Body of pancreas (tissue), 4 donors: ENCODE results near the gene CDK14. TPM values are rescaled to one million over a fixed set of nuclear protein-coding genes. Genes with fewer than 3 reads are reported as not detected.
"Not testable (repeated sequence)": the region's sequence is repeated elsewhere in the genome, so short reads cannot be mapped to it uniquely, and the experiment has no call there.

Source experiments
- ATAC-seq: fragments of 150-250 bp; one replicate; pipeline ENCODE4 v1.9.1; 2016
- DNase-seq, 4 donors: peaks; one replicate each; pipeline ENCODE4 v3.0.0-alpha.2; 2019
- H3K27ac ChIP-seq, 4 donors: fragments of 200-600 bp; sonication (generic); 1 replicate in 3 of 4; 2 replicates in 1 of 4; pipeline versions ENCODE4 v1.5.1 to v1.6.1; 2016 to 2019; ENCODE audit warnings: mild to moderate bottlenecking in 1 of 4, mixed read lengths in 1 of 4, moderate library complexity in 1 of 4
- H3K27me3 ChIP-seq, 2 donors: fragments of 200-600 bp; sonication (generic); one replicate each; pipeline ENCODE4 v1.6.0; 2016; ENCODE audit warnings: mild to moderate bottlenecking in 1 of 2
- H3K36me3 ChIP-seq, 2 donors: fragments of 200-600 bp; sonication (generic); replicated peaks in 1 of 2; 2 replicates each; pipeline ENCODE4 v1.5.1; 2016; ENCODE audit warnings: low read depth in 2 of 2; ENCODE audit not compliant: insufficient read depth in 1 of 2
- H3K4me1 ChIP-seq: fragments of 200-600 bp; sonication (generic); one replicate; pipeline ENCODE4 v1.6.0; 2016
- H3K4me3 ChIP-seq, 2 donors: fragments of 200-600 bp; sonication (generic); 1 replicate in 1 of 2; 2 replicates in 1 of 2; pipeline ENCODE4 v1.5.1; 2016 to 2019
- H3K9me3 ChIP-seq, 3 donors: fragments of 200-600 bp; sonication (generic); 1 replicate in 2 of 3; 2 replicates in 1 of 3; pipeline ENCODE4 v1.5.1; 2016
- POLR2A ChIP-seq, 3 donors: fragments of 450-650 bp; IDR thresholded peaks; one replicate each; pipeline ENCODE4 v1.6.1; 2016; ENCODE audit warnings: antibody characterized with exemption in 3 of 3, mild to moderate bottlenecking in 2 of 3
- WGBS, 2 donors: methylation state at CpG; one replicate each; pipeline ENCODE4 v1.1.5; 2017; 5-methylcytosine and 5-hydroxymethylcytosine counted together
- intact Hi-C: fragments of 100-400 bp; cut with DNase I; formaldehyde crosslinking; loops from one replicate; pipeline ENCODE4 v1.15.1; 2023
- total RNA-seq, 2 donors: library from RNA; depleted of rRNA; stranded (reverse); fragments of >200 nt; gene quantifications; one replicate each; pipeline ENCODE4 v1.1.0, GENCODE V29; 2016
- TF ChIP-seq, protein P1 (sequence below), 7 experiments: fragments of 450-650 bp in 4 of 7; fragments of 200-600 bp in 3 of 7; sonication (generic) in 3 of 7; IDR thresholded peaks; one replicate each; pipeline ENCODE4 v1.5.1; 2016 to 2019; ENCODE audit warnings: antibody characterized with exemption in 7 of 7

The CDK14 gene
- total RNA-seq, 2 donors from 2014 or later = 21.8 to 35.6 TPM

DNA sequence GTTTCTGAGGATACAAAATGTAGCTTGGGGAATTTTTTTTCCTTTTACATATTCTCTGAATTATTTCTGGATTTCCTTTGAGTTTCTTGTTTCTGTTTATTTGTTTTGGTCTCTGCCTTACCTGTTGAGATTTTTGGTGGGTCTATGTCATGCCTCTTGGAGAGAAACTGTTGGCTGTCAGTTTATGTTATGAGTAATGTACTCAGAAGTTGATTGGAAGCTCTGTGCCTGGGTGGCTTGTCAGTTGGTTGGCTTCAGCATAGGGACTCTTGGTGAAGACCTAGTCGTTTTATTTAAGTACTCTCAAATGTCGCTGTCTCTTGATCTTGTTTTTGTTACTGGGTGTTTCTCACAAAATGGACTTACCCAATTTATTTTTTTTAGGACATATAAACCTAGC lies 132.4 kb downstream of the CDK14 start:
- H3K4me3 ChIP-seq = no peak overlapping the region
- H3K9me3 ChIP-seq = no peaks in the 10 kb centered on the region
- ATAC-seq (peak; percentile 48), DNase-seq (no peak)
- TF ChIP-seq, protein P1, sequence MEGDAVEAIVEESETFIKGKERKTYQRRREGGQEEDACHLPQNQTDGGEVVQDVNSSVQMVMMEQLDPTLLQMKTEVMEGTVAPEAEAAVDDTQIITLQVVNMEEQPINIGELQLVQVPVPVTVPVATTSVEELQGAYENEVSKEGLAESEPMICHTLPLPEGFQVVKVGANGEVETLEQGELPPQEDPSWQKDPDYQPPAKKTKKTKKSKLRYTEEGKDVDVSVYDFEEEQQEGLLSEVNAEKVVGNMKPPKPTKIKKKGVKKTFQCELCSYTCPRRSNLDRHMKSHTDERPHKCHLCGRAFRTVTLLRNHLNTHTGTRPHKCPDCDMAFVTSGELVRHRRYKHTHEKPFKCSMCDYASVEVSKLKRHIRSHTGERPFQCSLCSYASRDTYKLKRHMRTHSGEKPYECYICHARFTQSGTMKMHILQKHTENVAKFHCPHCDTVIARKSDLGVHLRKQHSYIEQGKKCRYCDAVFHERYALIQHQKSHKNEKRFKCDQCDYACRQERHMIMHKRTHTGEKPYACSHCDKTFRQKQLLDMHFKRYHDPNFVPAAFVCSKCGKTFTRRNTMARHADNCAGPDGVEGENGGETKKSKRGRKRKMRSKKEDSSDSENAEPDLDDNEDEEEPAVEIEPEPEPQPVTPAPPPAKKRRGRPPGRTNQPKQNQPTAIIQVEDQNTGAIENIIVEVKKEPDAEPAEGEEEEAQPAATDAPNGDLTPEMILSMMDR (IDR thresholded peaks at IDR 0.05) = no peak
- TF ChIP-seq POLR2A (IDR thresholded peaks at IDR 0.05) = no peak
- H3K27me3 ChIP-seq = no peaks in the 10 kb centered on the region
- intact Hi-C loops = no loop called here
- 74 to 85% methylated on average over 2 of the region's 2 CpGs for WGBS, 2 donors
- H3K36me3 ChIP-seq = no peaks in the 10 kb centered on the region
- peak overlapping the region in 3 of 4 donors; percentile 1 to 90 (median 19) for H3K27ac ChIP-seq
- H3K4me1 ChIP-seq = peaks cover 51% of the 10 kb centered on the region

DNA sequence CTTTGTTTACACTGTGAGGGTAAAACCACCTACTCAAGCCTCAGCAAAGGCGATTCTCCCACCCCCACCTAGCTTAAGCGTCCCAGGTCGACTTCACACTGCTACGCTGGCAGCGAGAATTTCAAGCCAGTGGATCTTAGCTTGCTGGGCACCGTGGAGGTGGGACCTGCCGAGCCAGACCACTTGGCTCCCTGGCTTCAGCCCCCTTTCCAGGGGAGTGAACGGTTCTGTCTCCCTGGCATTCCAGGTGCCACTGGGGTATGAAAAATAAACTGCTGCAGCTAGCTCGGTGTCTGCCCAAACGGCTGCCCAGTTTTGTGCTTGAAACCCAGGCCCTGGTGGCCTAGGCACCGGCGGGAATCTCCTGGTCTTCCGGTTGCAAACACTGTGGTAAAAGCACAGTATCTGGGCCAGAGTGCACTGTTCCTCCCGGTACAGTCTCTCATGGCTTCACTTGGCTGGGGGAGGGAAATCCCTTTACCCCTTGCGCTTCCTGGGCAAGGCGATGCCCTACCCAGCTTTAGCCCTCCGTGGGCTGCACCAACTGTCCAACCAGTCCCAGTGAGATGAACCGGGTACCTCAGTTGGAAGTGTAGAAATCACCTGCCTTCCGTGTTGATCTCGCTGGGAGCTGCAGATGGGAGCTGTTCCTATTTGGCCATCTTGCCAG lies 139.6 kb downstream of the CDK14 start:
- intact Hi-C loops, H3K4me3 ChIP-seq, H3K27me3 ChIP-seq, DNase-seq, H3K4me1 ChIP-seq, H3K36me3 ChIP-seq, ATAC-seq, H3K9me3 ChIP-seq, H3K27ac ChIP-seq: not testable (repeated sequence)
- 92 to 95% methylated on average over 16 to 20 of the region's 20 CpGs for WGBS, 2 donors

DNA sequence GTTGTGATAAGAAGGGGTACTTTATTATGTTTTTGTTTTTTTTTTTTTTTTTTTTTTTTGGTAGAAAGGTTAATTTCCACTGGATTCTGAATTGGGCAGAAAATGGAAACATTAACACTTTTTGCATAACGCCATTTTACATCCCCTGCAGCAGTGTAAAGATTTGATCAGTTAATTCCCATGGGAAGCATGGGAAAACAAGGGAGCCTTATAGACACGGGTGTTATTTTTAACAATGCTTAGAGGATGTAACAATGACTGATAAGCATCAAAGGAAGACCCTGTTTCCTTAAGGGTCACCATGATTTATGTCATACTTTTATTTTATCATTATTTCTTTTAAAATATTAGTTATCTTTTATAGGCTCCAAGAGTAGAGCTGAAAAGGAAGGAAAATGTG lies 140.2 kb downstream of the CDK14 start:
- no peak for TF ChIP-seq POLR2A (IDR thresholded peaks at IDR 0.05)
- TF ChIP-seq, protein P1 (IDR thresholded peaks at IDR 0.05) = no peak
- DNase-seq (no peak), ATAC-seq (no peak)
- H3K27ac ChIP-seq = no peak overlapping the region
- no peaks in the 10 kb centered on the region for H3K27me3 ChIP-seq
- intact Hi-C loops = no loop called here
- WGBS, 2 donors = 88 to 90% methylated on average over 2 of the region's 2 CpGs
- no peaks in the 10 kb centered on the region for H3K9me3 ChIP-seq
- H3K4me1 ChIP-seq = peaks cover 2% of the 10 kb centered on the region
- H3K36me3 ChIP-seq = no peaks in the 10 kb centered on the region
- no peak overlapping the region for H3K4me3 ChIP-seq

DNA sequence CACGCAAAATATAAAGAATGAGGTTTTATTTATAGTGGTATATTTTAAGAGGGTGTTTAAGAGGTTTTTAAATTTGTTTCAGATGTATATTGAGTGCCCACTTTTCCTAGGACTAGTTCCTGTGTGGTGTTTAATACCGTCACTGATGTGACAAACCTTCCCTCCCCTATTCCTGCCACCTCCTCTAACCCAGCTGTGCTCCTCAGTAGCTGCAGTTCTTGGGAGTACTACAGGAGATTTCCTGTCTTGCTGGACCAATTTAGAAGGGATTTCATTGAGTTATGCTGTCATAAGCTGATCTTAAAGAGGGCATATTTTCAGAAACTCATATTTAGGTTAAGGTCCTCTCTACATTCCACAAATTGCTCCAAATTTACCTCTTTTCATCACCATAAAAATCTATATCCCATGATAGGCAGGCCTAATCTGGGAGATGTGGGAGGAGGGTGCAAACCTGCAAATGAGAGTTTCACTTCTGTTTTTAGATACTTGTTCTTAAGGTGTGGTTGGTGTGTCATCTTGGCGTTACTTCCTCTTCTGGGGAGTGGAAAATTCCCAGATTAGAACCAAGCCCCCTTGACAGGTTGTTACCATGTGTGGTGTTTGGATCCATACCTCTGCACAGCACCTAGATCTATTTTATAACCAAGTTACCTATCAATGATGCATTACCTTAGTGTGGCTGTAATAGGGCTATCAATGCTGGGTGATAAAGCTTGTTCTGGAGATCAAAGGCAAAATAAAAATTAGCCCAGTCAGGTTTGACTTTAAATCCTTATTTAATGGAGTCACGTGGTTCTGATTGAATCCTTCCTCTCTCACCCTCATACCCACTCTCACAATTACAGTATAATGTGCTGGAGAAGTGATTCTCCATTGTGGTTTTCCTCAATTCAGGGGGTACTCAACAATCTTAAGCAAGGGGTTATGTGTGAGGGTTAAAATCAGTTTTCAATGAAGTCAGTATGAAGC lies 141.1 kb downstream of the CDK14 start:
- no peak overlapping the region for H3K27ac ChIP-seq
- ATAC-seq (no peak), DNase-seq (no peak)
- no peaks in the 10 kb centered on the region for H3K27me3 ChIP-seq
- intact Hi-C loops = no loop called here
- WGBS, 2 donors = 79 to 84% methylated on average over 4 of the region's 4 CpGs
- peaks cover 7% of the 10 kb centered on the region for H3K4me1 ChIP-seq
- H3K9me3 ChIP-seq = no peaks in the 10 kb centered on the region
- TF ChIP-seq POLR2A (IDR thresholded peaks at IDR 0.05) = no peak
- TF ChIP-seq, protein P1 (IDR thresholded peaks at IDR 0.05) = no peak
- no peaks in the 10 kb centered on the region for H3K36me3 ChIP-seq
- H3K4me3 ChIP-seq = no peak overlapping the region

DNA sequence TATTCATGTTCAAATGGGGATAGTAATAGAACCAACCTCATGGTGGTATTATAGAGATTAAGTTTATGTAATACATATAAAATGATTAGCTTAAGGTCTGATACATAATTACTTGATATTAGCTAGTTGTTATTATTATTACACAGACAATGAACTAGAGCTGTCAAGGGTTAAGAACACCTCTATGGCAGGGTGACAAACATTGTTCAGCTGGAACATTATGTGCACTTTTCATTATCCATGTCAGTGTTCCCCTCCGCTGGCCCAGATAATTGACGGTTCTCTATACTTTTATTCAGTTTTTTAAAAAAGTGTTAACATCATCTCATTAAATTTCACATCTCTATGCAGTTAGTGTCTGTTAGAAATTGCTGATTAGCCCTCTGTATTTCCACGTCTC lies 142.1 kb downstream of the CDK14 start:
- Histone ChIP-seq H3K4me1 (peaks cover 7% of the 10 kb centered on the region), H3K36me3 (no peaks in the 10 kb centered on the region), H3K4me3 (no peak overlapping the region), H3K27ac (no peak overlapping the region), H3K27me3 (no peaks in the 10 kb centered on the region), H3K9me3 (no peaks in the 10 kb centered on the region)
- TF ChIP-seq POLR2A (IDR thresholded peaks at IDR 0.05) = no peak
- TF ChIP-seq, protein P1 (IDR thresholded peaks at IDR 0.05) = no peak
- intact Hi-C loops = no loop called here
- WGBS, 2 donors = 75 to 82% methylated on average over 3 of the region's 3 CpGs
- ATAC-seq = no peak
- DNase-seq = no peak
